Right lobe of liver (tissue), 4 donors: Measurements from ENCODE around the gene PDCD1.

Experiments
- POLR2A ChIP-seq: fragments of 450-650 bp; IDR thresholded peaks from one replicate; pipeline ENCODE4 v1.6.1; 2017; ENCODE audit warnings: antibody characterized with exemption, mild to moderate bottlenecking
- TF ChIP-seq, protein P1 (sequence below), 4 donors: fragments of 200-600 bp in 3 of 4; fragments of 450-650 bp in 1 of 4; IDR thresholded peaks; one replicate each; pipeline versions ENCODE4 v1.5.1 to v1.8.0; 2016 to 2022; ENCODE audit warnings: antibody characterized with exemption in 4 of 4, mild to moderate bottlenecking in 2 of 4
- donor health status: DM: no; HTN: no; CAD: no.
- donor health status: DM: no; HTN: no; CAD: no.
- donor health status: DM: no; HTN: yes; CAD: no.

DNA sequence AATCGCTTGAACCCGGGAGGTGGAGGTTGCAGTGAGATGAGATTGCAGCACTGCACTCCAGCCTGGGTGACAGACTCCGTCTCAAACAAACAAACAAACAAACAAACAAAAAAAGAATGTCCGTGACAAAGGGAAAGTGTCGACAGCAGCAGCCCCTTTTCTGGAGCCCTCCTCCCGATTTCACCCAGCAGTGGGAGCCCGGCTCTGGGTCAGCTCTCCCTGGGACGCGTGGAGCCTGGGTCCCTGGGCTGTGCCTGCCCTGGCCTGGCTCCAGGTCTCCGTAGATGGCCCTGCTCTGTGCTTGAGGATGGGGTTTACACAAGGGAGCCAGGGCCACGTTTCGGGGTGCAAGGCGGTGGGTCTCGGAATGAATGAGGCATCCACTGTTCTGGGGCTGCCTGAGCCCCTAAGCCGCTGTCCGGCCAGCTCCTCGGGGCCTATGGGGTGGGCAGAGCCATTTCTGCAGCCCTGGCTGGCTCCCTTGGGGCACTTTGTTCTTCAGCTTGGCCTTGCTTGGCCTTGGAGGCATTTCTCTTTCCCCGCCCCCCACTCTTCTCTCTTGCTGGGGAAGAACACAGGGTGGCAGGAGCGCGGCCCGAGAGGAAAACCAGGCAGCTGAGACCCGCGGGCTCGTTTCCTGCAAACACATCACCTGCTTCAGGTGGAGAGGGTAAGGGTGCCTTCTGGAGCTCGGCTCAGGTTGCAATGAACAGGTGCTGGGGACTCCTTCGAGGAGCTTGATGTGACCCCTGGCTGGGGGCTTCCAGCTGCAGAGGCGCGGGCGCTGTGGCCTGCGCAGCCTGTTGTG is 40.0 kb upstream of the PDCD1 start:
- TF ChIP-seq, protein P1, sequence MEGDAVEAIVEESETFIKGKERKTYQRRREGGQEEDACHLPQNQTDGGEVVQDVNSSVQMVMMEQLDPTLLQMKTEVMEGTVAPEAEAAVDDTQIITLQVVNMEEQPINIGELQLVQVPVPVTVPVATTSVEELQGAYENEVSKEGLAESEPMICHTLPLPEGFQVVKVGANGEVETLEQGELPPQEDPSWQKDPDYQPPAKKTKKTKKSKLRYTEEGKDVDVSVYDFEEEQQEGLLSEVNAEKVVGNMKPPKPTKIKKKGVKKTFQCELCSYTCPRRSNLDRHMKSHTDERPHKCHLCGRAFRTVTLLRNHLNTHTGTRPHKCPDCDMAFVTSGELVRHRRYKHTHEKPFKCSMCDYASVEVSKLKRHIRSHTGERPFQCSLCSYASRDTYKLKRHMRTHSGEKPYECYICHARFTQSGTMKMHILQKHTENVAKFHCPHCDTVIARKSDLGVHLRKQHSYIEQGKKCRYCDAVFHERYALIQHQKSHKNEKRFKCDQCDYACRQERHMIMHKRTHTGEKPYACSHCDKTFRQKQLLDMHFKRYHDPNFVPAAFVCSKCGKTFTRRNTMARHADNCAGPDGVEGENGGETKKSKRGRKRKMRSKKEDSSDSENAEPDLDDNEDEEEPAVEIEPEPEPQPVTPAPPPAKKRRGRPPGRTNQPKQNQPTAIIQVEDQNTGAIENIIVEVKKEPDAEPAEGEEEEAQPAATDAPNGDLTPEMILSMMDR (IDR thresholded peaks at IDR 0.05) = no peak
- TF ChIP-seq POLR2A = no peak
